ENCODE measurements around the gene FOXO3. TPM values are rescaled to one million over a fixed set of nuclear protein-coding genes. Genes with fewer than 3 reads are reported as not detected.

The FOXO3 gene
- polyA plus RNA-seq, 1 of the 3 experiments (the other 2 are of a cell fraction) = 8.1 TPM

- H3F3A ChIP-seq (replicated peaks; ENCODE audit: insufficient read depth) = no peaks in the 10 kb centered on the region
- peaks cover 6 to 8% of the 10 kb centered on the region in 2 experiments; a peak in 2 of 4 replicates for H3K4me1 ChIP-seq (ENCODE audit: control insufficient read depth in 1 of 2, insufficient read depth in 2 of 2, low read depth in 1 of 2, low read length in 1 of 2)
- DNase-seq = no peak
- POLR2A ChIA-PET = no interaction called here
- H3K9me3 ChIP-seq = no peaks in the 10 kb centered on the region
- no peak overlapping the region for H3K27ac ChIP-seq (ENCODE audit: low read depth in 2 of 2, low read length in 1 of 2)
- TF ChIP-seq RFX5 (IDR thresholded peaks at IDR 0.05; ENCODE audit: low read length) (no peak), RCOR1 (IDR thresholded peaks at IDR 0.05; ENCODE audit: low read length) (no peak), FOXJ3 (CRISPR knock-in tag; IDR thresholded peaks at IDR 0.05) (no peak), JUND (IDR thresholded peaks at IDR 0.05) (no peak), TEAD4 (IDR thresholded peaks at IDR 0.05; ENCODE audit: borderline replicate concordance, insufficient read depth) (no peak), POLR2AphosphoS5 (IDR thresholded peaks at IDR 0.05; ENCODE audit: low read depth, low read length) (no peak), EP300 (IDR thresholded peaks at IDR 0.05; ENCODE audit: borderline replicate concordance in 1 of 2, low read depth in 1 of 2, low read length in 1 of 2) (no peak), REST (IDR thresholded peaks at IDR 0.05; ENCODE audit: low read depth, low read length) (no peak), CTCF (IDR thresholded peaks at IDR 0.05) (no peak)
- H3K79me2 ChIP-seq (ENCODE audit: insufficient read depth) = peaks cover 86% of the 10 kb centered on the region
- H3K36me3 ChIP-seq (replicated peaks in 1 of 2; ENCODE audit: control insufficient read depth in 1 of 2, insufficient read depth in 2 of 2, low read length in 1 of 2) = peaks cover 3 to 4% of the 10 kb centered on the region in 2 experiments
- H2AFZ ChIP-seq (ENCODE audit: low read depth) = no peak overlapping the region
- no peaks in the 10 kb centered on the region for H3K27me3 ChIP-seq (ENCODE audit: insufficient read depth)
- CTCF ChIA-PET = interaction anchor here (1.2 kb wide), 1 partner anchor 15 kb away, joined by 3 read pairs; no protein-coding TSS in a partner anchor
- no peak overlapping the region for H3K4me3 ChIP-seq (ENCODE audit: low read depth in 2 of 2, low read length in 1 of 2)
- H3K9ac ChIP-seq = no peak overlapping the region
- 96% methylated on average over 5 of the region's 5 CpGs for WGBS (ENCODE audit: low lambda C conversion rate)
- peaks cover 39% of the 10 kb centered on the region for H4K20me1 ChIP-seq (ENCODE audit: insufficient read depth)
- H3K4me2 ChIP-seq = no peak overlapping the region
- H3K9me2 ChIP-seq = no peaks in the 10 kb centered on the region
These were observed 43.4 kb downstream of the FOXO3 start for GRCh38 chr6:108604156-108604555.

GRCh38 chr6:108606250-108606690 is 45.6 kb downstream of the FOXO3 start:
- Histone ChIP-seq H3K4me1 (ENCODE audit: control insufficient read depth in 1 of 2, insufficient read depth in 2 of 2, low read depth in 1 of 2, low read length in 1 of 2) (peaks cover 10 to 16% of the 10 kb centered on the region in 2 experiments; a peak in 3 of 4 replicates), H3K9ac (no peak overlapping the region), H3K9me2 (no peaks in the 10 kb centered on the region), H2AFZ (ENCODE audit: low read depth) (no peak overlapping the region), H3K4me3 (ENCODE audit: low read depth in 2 of 2, low read length in 1 of 2) (no peak overlapping the region), H3K27ac (ENCODE audit: low read depth in 2 of 2, low read length in 1 of 2) (no peak overlapping the region), H3K9me3 (no peaks in the 10 kb centered on the region), H3K36me3 (replicated peaks in 1 of 2; ENCODE audit: control insufficient read depth in 1 of 2, insufficient read depth in 2 of 2, low read length in 1 of 2) (peaks cover 3 to 4% of the 10 kb centered on the region in 2 experiments), H3K79me2 (ENCODE audit: insufficient read depth) (peaks cover 85% of the 10 kb centered on the region), H3K4me2 (no peak overlapping the region), H4K20me1 (ENCODE audit: insufficient read depth) (peaks cover 53% of the 10 kb centered on the region), H3K27me3 (ENCODE audit: insufficient read depth) (no peaks in the 10 kb centered on the region), H3F3A (replicated peaks; ENCODE audit: insufficient read depth) (no peaks in the 10 kb centered on the region)
- DNase-seq = no peak
- TF ChIP-seq TCF12 (IDR thresholded peaks at IDR 0.05) (no peak), MEF2A (IDR thresholded peaks at IDR 0.05; ENCODE audit: borderline replicate concordance, low read depth) (no peak), SMC3 (IDR thresholded peaks at IDR 0.05; ENCODE audit: low read depth, low read length) (no peak), NFIC (IDR thresholded peaks at IDR 0.05; ENCODE audit: borderline replicate concordance) (no peak), SIN3A (IDR thresholded peaks at IDR 0.05; ENCODE audit: borderline replicate concordance, low read depth, low read length) (no peak), USF2 (IDR thresholded peaks at IDR 0.05; ENCODE audit: borderline replicate concordance, low read depth, low read length) (no peak), EP300 (IDR thresholded peaks at IDR 0.05; ENCODE audit: borderline replicate concordance in 1 of 2, low read depth in 1 of 2, low read length in 1 of 2) (no peak), RAD21 (IDR thresholded peaks at IDR 0.05; ENCODE audit: low read length) (no peak), YY1 (IDR thresholded peaks at IDR 0.05; ENCODE audit: low read depth) (no peak), JUND (IDR thresholded peaks at IDR 0.05) (no peak), PBX3 (IDR thresholded peaks at IDR 0.05) (no peak), IRF3 (IDR thresholded peaks at IDR 0.05; ENCODE audit: low read depth, low read length) (no peak)
- CTCF ChIA-PET = interaction anchor here (1.6 kb wide), 1 partner anchor 14 kb away, joined by 4 read pairs; no protein-coding TSS in a partner anchor
- 91% methylated on average over 3 of the region's 3 CpGs for WGBS (ENCODE audit: low lambda C conversion rate)
- POLR2A ChIA-PET = no interaction called here

All from SK-N-SH (cell line).